SU-DHL-6 (cell line): ENCODE results near the gene RAC2.
"Not testable (repeated sequence)": the region's sequence is repeated elsewhere in the genome, so short reads cannot be mapped to it uniquely, and the experiment has no call there.

Source experiments
- H2AFZ ChIP-seq: fragments of 200-600 bp; sonication (generic); 2 replicates; pipeline ENCODE4 v1.6.1; 2014; ENCODE audit warnings: low read depth, mild to moderate bottlenecking, moderate library complexity, mixed read lengths, antibody characterized with exemption, low read length; ENCODE audit not compliant: severe bottlenecking
- H3F3A ChIP-seq: fragments of 200-600 bp; shearing (Covaris generic); 2 replicates; pipeline ENCODE4 v1.6.0; 2016; ENCODE audit warnings: antibody characterized with exemption, mild to moderate bottlenecking; ENCODE audit not compliant: insufficient read depth
- H3K27ac ChIP-seq: fragments of 200-600 bp; sonication (generic); 2 replicates; pipeline ENCODE4 v1.5.1; 2016; ENCODE audit warnings: low read depth, mild to moderate bottlenecking, low read length, moderate library complexity, mixed read lengths
- H3K27me3 ChIP-seq: fragments of 200-600 bp; sonication (generic), shearing (Covaris generic); 2 replicates; pipeline ENCODE4 v1.6.0; 2014; ENCODE audit warnings: mild to moderate bottlenecking, low read length
- H3K36me3 ChIP-seq: fragments of 200-600 bp; sonication (generic); 2 replicates; pipeline ENCODE4 v1.6.1; 2014; ENCODE audit warnings: mild to moderate bottlenecking, low read length, mixed read lengths
- H3K4me2 ChIP-seq: fragments of 300-600, 200-600 bp; shearing (Covaris generic), sonication (generic); 2 replicates; pipeline ENCODE4 v1.6.0; 2014; ENCODE audit warnings: low read length, low read depth, mild to moderate bottlenecking; ENCODE audit not compliant: poor library complexity, severe bottlenecking
- H3K4me3 ChIP-seq: fragments of 200-600 bp; sonication (generic); 2 replicates; pipeline ENCODE4 v1.5.1; 2014; ENCODE audit warnings: antibody characterized with exemption, low read length, mild to moderate bottlenecking, mixed read lengths; ENCODE audit not compliant: insufficient read depth, poor library complexity, severe bottlenecking
- H3K79me2 ChIP-seq: fragments of 200-600 bp; sonication (generic); 2 replicates; pipeline ENCODE4 v1.6.1; 2014; ENCODE audit warnings: mild to moderate bottlenecking, low read length, moderate library complexity; ENCODE audit not compliant: insufficient read depth
- H3K9ac ChIP-seq: fragments of 200-600 bp; sonication (generic); 2 replicates; pipeline ENCODE4 v1.7.0; 2014; ENCODE audit warnings: mild to moderate bottlenecking, low read length
- H3K9me2 ChIP-seq: fragments of 200-600 bp; sonication (generic); replicated peaks from 2 replicates; pipeline ENCODE4 v1.6.1; 2014; ENCODE audit warnings: low read length; ENCODE audit not compliant: insufficient read depth
- H3K9me3 ChIP-seq: fragments of 200-600 bp; sonication (generic); 2 replicates; pipeline ENCODE4 v1.6.1; 2014; ENCODE audit warnings: low read length, mixed read lengths; ENCODE audit not compliant: insufficient read depth
- H4K20me1 ChIP-seq: fragments of 200-600 bp; sonication (generic); 2 replicates; pipeline ENCODE4 v1.6.1; 2014; ENCODE audit warnings: low read depth, mild to moderate bottlenecking, antibody characterized with exemption, low read length, moderate library complexity, mixed read lengths
- EZH2phosphoT487 ChIP-seq: fragments of 200-600 bp; sonication (generic), shearing (Covaris generic); conservative IDR thresholded peaks from 2 replicates; pipeline ENCODE4 v1.6.1; 2018; ENCODE audit warnings: mild to moderate bottlenecking, antibody characterized with exemption, low read length, moderate library complexity, mixed read lengths
- TF ChIP-seq, protein P1 (sequence below): fragments of 200-600 bp; sonication (generic); IDR thresholded peaks from one replicate; pipeline ENCODE4 v1.5.1; 2017; ENCODE audit warnings: antibody characterized with exemption, mild to moderate bottlenecking, low read length, moderate library complexity; ENCODE audit not compliant: insufficient read depth, poor library complexity, severe bottlenecking

Gene RAC2

GRCh38 chr22:37254867-37255233 lies 10.8 kb upstream of the RAC2 start:
- no peaks in the 10 kb centered on the region for H3F3A ChIP-seq
- H3K9me2 ChIP-seq = no peaks in the 10 kb centered on the region
- no peaks in the 10 kb centered on the region for H3K27me3 ChIP-seq
- H3K4me2 ChIP-seq = no peak overlapping the region
- no peak overlapping the region for H3K9ac ChIP-seq
- no peak overlapping the region for H3K27ac ChIP-seq
- H3K36me3 ChIP-seq = no peaks in the 10 kb centered on the region
- no peaks in the 10 kb centered on the region for H3K9me3 ChIP-seq
- no peaks in the 10 kb centered on the region for H3K79me2 ChIP-seq
- no peak for TF ChIP-seq EZH2phosphoT487
- TF ChIP-seq, protein P1, sequence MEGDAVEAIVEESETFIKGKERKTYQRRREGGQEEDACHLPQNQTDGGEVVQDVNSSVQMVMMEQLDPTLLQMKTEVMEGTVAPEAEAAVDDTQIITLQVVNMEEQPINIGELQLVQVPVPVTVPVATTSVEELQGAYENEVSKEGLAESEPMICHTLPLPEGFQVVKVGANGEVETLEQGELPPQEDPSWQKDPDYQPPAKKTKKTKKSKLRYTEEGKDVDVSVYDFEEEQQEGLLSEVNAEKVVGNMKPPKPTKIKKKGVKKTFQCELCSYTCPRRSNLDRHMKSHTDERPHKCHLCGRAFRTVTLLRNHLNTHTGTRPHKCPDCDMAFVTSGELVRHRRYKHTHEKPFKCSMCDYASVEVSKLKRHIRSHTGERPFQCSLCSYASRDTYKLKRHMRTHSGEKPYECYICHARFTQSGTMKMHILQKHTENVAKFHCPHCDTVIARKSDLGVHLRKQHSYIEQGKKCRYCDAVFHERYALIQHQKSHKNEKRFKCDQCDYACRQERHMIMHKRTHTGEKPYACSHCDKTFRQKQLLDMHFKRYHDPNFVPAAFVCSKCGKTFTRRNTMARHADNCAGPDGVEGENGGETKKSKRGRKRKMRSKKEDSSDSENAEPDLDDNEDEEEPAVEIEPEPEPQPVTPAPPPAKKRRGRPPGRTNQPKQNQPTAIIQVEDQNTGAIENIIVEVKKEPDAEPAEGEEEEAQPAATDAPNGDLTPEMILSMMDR = no peak
- no peak overlapping the region for H2AFZ ChIP-seq
- H4K20me1 ChIP-seq = no peaks in the 10 kb centered on the region
- no peak overlapping the region for H3K4me3 ChIP-seq

DNA sequence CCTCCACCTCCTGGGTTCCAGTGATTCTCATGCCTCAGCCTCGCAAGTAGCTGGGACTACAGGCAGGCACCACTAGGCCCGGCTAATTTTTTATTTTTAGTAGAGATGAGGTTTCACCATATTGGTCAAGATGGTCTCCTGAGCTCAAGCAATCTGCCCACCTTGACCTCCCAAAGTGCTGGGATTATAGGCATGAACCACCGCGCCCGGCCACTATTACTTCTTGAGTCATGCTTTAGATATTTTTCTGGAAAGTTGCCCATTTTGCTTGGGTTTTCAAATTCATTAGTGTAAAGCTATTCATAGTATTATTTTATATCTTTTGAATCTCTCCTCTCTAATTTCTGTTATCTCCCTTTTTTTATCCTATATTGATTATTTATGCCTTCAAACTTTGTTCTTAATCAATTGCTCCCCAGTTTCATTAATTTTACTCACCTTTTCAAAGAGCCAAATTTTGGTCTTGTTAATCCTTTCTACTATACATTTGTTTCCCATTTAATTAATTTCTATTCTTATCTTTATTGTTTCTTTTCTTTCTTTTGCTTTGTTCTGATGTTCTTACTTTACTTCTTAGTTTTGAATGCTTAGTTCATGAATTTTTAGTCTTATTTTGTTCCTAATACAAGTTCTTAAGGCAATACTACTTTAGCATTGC lies 10.3 kb upstream of the RAC2 start:
- Histone ChIP-seq H3K79me2 (no peaks in the 10 kb centered on the region), H4K20me1 (no peaks in the 10 kb centered on the region), H3K27me3 (no peaks in the 10 kb centered on the region), H3K36me3 (no peaks in the 10 kb centered on the region), H3K9me2 (no peaks in the 10 kb centered on the region), H3K9ac (no peak overlapping the region), H3K9me3 (no peaks in the 10 kb centered on the region), H2AFZ (no peak overlapping the region), H3K4me2 (no peak overlapping the region), H3K4me3 (no peak overlapping the region), H3F3A (no peaks in the 10 kb centered on the region), H3K27ac (no peak overlapping the region)
- TF ChIP-seq EZH2phosphoT487 = no peak
- TF ChIP-seq, protein P1 = no peak

DNA sequence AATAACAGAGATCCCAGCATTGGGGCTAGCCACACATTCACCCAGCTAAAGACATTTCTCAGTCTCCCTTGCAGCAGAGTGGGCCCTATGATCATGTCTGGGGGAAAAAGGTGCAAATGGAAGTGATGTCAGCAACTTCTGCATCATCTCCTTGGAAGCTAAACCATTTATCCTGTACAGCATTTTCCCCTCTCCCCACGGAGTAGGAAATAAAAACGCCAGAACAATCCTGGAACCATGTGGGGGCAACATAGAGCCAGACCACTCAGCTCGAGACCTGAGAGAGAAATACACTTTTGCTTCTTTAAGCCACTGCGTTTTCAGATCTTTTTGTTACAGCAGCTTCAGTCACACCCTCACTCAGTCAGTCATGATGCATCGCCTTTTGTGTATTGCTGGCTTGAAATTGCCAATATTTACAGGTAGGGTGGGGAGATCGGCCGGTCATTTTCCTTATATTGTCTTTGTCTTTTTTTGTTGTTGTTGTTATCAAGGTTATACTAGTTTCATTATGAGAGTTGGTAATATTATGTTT lies 9.1 kb upstream of the RAC2 start:
- Histone ChIP-seq H3K79me2 (no peaks in the 10 kb centered on the region), H3K4me3 (no peak overlapping the region), H3K9me2 (no peaks in the 10 kb centered on the region), H3K9me3 (no peaks in the 10 kb centered on the region), H3K27ac (no peak overlapping the region), H3K36me3 (no peaks in the 10 kb centered on the region), H3F3A (no peaks in the 10 kb centered on the region), H4K20me1 (no peaks in the 10 kb centered on the region), H3K4me2 (no peak overlapping the region), H3K27me3 (no peaks in the 10 kb centered on the region), H2AFZ (no peak overlapping the region), H3K9ac (no peak overlapping the region)
- TF ChIP-seq EZH2phosphoT487 = no peak
- TF ChIP-seq, protein P1 = no peak

GRCh38 chr22:37251836-37252235 lies 7.8 kb upstream of the RAC2 start:
- not testable (repeated sequence) for H3K4me2 ChIP-seq, H3K9me2 ChIP-seq, H3F3A ChIP-seq, H3K27ac ChIP-seq, H3K9ac ChIP-seq, H3K36me3 ChIP-seq, H2AFZ ChIP-seq, H4K20me1 ChIP-seq, H3K9me3 ChIP-seq, H3K27me3 ChIP-seq, H3K4me3 ChIP-seq, H3K79me2 ChIP-seq
